ENCODE data around the gene LIN9. TPM values are rescaled to one million over a fixed set of nuclear protein-coding genes. Genes with fewer than 3 reads are reported as not detected.
A peak's percentile ranks its signal among the peaks of the same experiment; 100 is the strongest.
"Not testable (repeated sequence)": the region's sequence is repeated elsewhere in the genome, so short reads cannot be mapped to it uniquely, and the experiment has no call there.

LIN9 gene
- total RNA-seq, 3 donors from 2014 or later = 3.8 to 4.5 (median 4.4) TPM

DNA sequence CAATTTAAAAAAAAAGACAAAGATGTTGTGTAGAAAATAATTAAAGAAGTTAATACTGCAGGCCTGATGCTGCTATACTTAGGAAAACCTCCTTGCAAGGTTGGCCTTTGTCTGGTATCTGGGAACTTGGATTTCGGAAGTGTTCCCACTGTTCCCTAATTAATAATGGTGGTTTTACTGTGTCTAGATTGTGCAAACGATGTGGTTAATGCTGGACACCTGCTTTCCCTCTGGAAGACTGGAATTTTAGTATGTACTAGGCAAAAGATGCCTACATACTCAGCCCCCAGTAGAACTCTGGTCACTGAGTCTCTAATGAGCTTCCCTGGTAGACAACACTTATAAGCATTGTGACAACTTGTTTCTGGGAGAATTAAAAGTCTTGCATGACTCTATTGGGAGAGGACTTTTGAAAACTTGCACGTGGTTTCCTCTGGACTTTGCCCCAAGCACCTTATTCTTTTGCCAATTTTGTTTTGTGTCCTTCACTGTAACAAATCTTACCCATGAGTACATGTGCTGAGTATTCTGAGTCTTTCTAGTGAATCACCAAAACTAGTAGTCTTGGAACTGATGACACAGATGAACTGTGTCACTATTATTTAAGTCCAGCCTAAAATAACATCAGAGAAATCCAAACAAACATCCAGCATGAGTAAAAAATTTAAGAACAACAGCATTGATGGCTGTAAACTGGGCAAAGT is 40.4 kb downstream of the LIN9 start:
- Histone ChIP-seq H3K4me3 (no peak overlapping the region), H3K9me3 (no peaks in the 10 kb centered on the region), H3K4me1 (ENCODE audit: low read depth) (peaks cover 3% of the 10 kb centered on the region), H3K36me3 (ENCODE audit: low read depth) (no peaks in the 10 kb centered on the region)
- intact Hi-C loops (cut with DNase I, micrococcal nuclease) = no loop called here
- TF ChIP-seq, protein P1, sequence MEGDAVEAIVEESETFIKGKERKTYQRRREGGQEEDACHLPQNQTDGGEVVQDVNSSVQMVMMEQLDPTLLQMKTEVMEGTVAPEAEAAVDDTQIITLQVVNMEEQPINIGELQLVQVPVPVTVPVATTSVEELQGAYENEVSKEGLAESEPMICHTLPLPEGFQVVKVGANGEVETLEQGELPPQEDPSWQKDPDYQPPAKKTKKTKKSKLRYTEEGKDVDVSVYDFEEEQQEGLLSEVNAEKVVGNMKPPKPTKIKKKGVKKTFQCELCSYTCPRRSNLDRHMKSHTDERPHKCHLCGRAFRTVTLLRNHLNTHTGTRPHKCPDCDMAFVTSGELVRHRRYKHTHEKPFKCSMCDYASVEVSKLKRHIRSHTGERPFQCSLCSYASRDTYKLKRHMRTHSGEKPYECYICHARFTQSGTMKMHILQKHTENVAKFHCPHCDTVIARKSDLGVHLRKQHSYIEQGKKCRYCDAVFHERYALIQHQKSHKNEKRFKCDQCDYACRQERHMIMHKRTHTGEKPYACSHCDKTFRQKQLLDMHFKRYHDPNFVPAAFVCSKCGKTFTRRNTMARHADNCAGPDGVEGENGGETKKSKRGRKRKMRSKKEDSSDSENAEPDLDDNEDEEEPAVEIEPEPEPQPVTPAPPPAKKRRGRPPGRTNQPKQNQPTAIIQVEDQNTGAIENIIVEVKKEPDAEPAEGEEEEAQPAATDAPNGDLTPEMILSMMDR (IDR thresholded peaks at IDR 0.05) = no peak
- DNase-seq (peak in 1 of 3 donors; percentile 14), ATAC-seq (peak; percentile 24)

DNA sequence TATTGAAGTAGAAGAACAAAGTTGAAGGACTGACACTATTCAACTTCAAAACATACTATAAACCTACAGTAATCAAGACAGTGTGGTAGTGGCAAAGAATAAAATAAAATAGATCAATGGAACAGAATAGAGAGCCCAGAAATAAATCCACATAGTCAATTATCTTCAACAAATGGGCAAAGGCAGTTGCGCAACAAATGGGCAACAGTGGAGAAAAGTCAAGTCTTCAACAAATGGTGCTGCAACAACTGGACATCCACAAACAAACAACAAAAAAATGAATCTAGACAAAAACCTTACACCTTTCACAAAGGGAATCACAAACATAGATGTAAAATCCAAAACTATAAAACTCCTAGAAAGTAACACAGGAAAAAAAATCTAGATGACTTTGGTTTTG is 47.1 kb downstream of the LIN9 start:
- no peak for ATAC-seq
- no peaks in the 10 kb centered on the region for H3K36me3 ChIP-seq (ENCODE audit: low read depth)
- TF ChIP-seq, protein P1 (IDR thresholded peaks at IDR 0.05) = no peak

DNA sequence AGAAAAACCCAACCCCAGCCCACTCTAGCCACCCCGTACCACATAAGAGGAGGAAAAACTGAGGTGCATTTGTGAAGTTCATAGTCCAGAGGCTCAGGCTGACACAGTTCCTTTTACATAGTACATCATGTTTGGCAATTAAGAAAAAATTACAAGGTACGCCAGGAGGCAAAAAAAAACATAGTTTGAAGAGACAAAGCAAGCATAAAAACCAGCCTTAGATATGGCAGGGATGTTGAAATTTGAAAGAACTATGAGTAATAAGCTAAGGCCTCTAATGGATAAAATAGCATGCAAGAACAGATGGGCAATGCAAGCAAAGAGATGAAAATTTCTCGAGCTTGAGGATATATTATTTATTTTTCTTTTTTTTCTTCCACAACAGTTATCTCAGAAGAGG is 53.6 kb downstream of the LIN9 start:
- no peak overlapping the region for H3K4me3 ChIP-seq
- intact Hi-C loops (cut with DNase I, micrococcal nuclease) = no loop called here
- TF ChIP-seq, protein P1 (IDR thresholded peaks at IDR 0.05) = no peak
- DNase-seq = no peak
- no peaks in the 10 kb centered on the region for H3K4me1 ChIP-seq (ENCODE audit: low read depth)
- no peaks in the 10 kb centered on the region for H3K36me3 ChIP-seq (ENCODE audit: low read depth)
- no peaks in the 10 kb centered on the region for H3K9me3 ChIP-seq
- ATAC-seq = no peak

More for the DNA sequence above, 47.1 kb downstream of the LIN9 start:
- Histone ChIP-seq H3K4me1 (ENCODE audit: low read depth) (no peaks in the 10 kb centered on the region), H3K9me3 (no peaks in the 10 kb centered on the region), H3K4me3 (no peak overlapping the region)
- no peak for DNase-seq
- intact Hi-C loops (cut with DNase I, micrococcal nuclease) = no loop called here

DNA sequence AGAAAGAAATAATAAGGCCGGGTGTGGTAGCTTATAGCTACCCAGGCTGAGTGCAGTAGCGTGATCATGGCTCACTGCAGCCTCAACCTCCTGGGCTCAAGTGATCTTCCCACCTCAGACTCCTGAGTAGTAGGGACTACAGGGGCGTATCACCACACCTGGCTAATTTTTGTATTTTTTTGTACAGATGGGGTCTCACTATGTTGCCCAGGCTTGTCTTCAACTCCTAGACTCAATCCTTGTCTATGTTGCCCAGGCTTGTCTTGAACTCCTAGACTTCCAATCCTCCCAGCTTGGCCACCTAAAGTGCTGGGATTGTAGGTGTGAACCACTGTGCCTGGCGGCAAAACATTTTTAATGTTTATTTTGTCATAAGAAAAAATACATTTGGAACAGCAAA is 55.0 kb downstream of the LIN9 start:
- H3K4me3 ChIP-seq = no peak overlapping the region

DNA sequence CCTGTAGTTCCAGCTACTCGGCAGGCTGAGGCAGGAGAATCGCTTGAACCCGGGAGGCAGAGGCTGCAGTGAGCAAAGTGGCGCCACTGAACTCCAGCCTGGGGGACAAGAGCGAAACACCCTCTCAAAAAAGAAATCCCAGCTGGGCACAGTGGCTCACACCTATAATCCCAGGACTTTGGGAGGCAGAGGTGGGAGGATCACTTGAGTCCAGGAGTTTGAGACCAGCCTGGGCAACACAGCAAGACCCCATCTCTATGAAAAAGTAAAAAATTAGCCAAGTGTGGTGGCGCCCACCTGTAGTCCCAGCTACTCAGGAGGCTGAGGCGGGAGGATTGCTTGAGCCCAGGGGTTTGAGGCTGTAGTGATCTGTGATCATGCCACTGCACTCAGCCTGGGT is 56.1 kb downstream of the LIN9 start:
- H3K4me1 ChIP-seq (ENCODE audit: low read depth); ATAC-seq; intact Hi-C loops (cut with DNase I, micrococcal nuclease): not testable (repeated sequence)

More for the DNA sequence above, 55.0 kb downstream of the LIN9 start:
- no peak for ATAC-seq
- Histone ChIP-seq H3K9me3 (no peaks in the 10 kb centered on the region), H3K36me3 (ENCODE audit: low read depth) (no peaks in the 10 kb centered on the region), H3K4me1 (ENCODE audit: low read depth) (no peaks in the 10 kb centered on the region)
- no peak for DNase-seq
- TF ChIP-seq, protein P1 (IDR thresholded peaks at IDR 0.05) = no peak
- intact Hi-C loops (cut with DNase I, micrococcal nuclease) = no loop called here

DNA sequence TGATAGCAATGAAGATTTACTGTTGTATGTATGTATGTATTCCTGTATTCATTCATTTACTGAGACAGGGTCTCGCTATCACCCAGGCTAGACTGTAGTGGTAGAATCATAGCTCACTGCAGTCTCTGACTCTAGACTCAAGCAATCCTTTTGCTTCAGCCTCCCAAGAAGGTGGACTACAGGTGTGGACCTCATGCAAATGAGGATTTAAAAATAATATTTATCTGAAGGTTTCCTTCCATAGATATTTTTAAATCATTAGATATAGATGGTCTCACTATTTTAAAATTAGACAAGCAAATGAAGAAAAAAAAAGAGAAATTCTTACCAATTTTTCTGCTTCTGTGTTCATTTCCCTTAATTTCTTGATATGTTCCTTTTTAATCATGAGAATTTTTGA is 58.5 kb downstream of the LIN9 start:
- H3K9me3 ChIP-seq = no peaks in the 10 kb centered on the region
- ATAC-seq = no peak
- TF ChIP-seq, protein P1 (IDR thresholded peaks at IDR 0.05) = no peak
- H3K4me1 ChIP-seq (ENCODE audit: low read depth) = no peaks in the 10 kb centered on the region
- no peaks in the 10 kb centered on the region for H3K36me3 ChIP-seq (ENCODE audit: low read depth)
- H3K4me3 ChIP-seq = no peak overlapping the region
- no peak for DNase-seq
- intact Hi-C loops (cut with DNase I, micrococcal nuclease) = no loop called here

More for the DNA sequence above, 56.1 kb downstream of the LIN9 start:
- H3K4me3 ChIP-seq; H3K36me3 ChIP-seq (ENCODE audit: low read depth); DNase-seq; H3K9me3 ChIP-seq: not testable (repeated sequence)
